K562 (cell line): ENCODE data around the gene SUDS3. TPM values are rescaled to one million over a fixed set of nuclear protein-coding genes. Genes with fewer than 3 reads are reported as not detected.
A peak's percentile ranks its signal among the peaks of the same experiment; 100 is the strongest.

Experiments
- FOXO4 ChIP-seq: fragments of 450-650 bp; formaldehyde crosslinking; IDR thresholded peaks from 2 replicates; pipeline ENCODE4 v1.4.0; 2020; ENCODE audit warnings: mild to moderate bottlenecking, moderate library complexity
- HNRNPH1 ChIP-seq: fragments of 200-400 bp; formaldehyde crosslinking; optimal IDR thresholded peaks from 2 replicates; pipeline ENCODE3; 2017; ENCODE audit warnings: low read depth, mild to moderate bottlenecking, low read length, moderate library complexity
- KLF10 ChIP-seq: fragments of 250-450 bp; sonication (Bioruptor Pico); IDR thresholded peaks from 2 replicates; pipeline ENCODE4 v1.6.1; 2021; ENCODE audit warnings: matching md5 sums
- NCOA1 ChIP-seq: fragments of 450-650 bp; IDR thresholded peaks from 2 replicates; pipeline ENCODE4 v1.6.1; 2016; ENCODE audit warnings: low read depth
- POLR2H ChIP-seq: IDR thresholded peaks from 2 replicates; pipeline ENCODE4 v1.6.1; 2016; ENCODE audit warnings: missing genetic modification characterization, low read depth, mild to moderate bottlenecking, control low read depth, missing compliant biosample characterization, moderate library complexity
- RBM17 ChIP-seq: fragments of 200-400 bp; formaldehyde crosslinking; IDR thresholded peaks from 2 replicates; pipeline ENCODE4 v1.6.1; 2017; ENCODE audit warnings: low read depth, mild to moderate bottlenecking, low read length, borderline replicate concordance
- ZNF780A ChIP-seq: fragments of 250-450 bp; sonication (Bioruptor Pico); IDR thresholded peaks from 2 replicates; pipeline ENCODE4 v1.5.0; 2021; ENCODE audit warnings: mild to moderate bottlenecking
- polyA plus RNA-seq, 8 experiments: library from polyadenylated mRNA; depleted of rRNA in 4 of 8; stranded (reverse) in 5 of 8; unstranded in 3 of 8; fragments of >200 nt; fragmentation: Nextera tagmentation in 2 of 8; fragmentation: Illumina TruSeq in 1 of 8; extraction: Ambion mirVana in 2 of 8; extraction: Trizol in 1 of 8; gene quantifications; 2 replicates each; pipeline versions ENCODE4 v1.2.1 to v1.2.3, GENCODE V29; 2011 to 2014; ENCODE audit warnings: inconsistent platforms in 1 of 8, missing spikeins in 1 of 8
- total RNA-seq, 7 experiments: library from RNA; depleted of rRNA in 6 of 7; stranded (reverse); fragments of >200 nt in 6 of 7; fragmentation: Illumina TruSeq in 2 of 7; extraction: Trizol in 2 of 7; gene quantifications; 2 replicates each; pipeline versions ENCODE4 v1.2.1 to v1.2.3, GENCODE V29; 2011 to 2021; ENCODE audit warnings: low replicate concordance in 1 of 7
- TF ChIP-seq, protein P1 (sequence below), 2 experiments: fragments of 450-650 bp; IDR thresholded peaks; 2 replicates each; pipeline ENCODE4 v1.6.1; 2016; ENCODE audit warnings: mild to moderate bottlenecking in 2 of 2, borderline replicate concordance in 1 of 2, low read depth in 1 of 2, moderate library complexity in 1 of 2
- TF ChIP-seq, protein P2 (sequence below): fragments of 250-450 bp; sonication (Bioruptor Pico); IDR thresholded peaks from 2 replicates; pipeline ENCODE4 v1.5.1; 2021; ENCODE audit warnings: mild to moderate bottlenecking
- TF ChIP-seq, protein P3 (sequence below): fragments of 450-650 bp; IDR thresholded peaks from 2 replicates; pipeline ENCODE4 v1.6.1; 2018; ENCODE audit not compliant: partially characterized antibody

Gene SUDS3
- total and polyA plus RNA-seq, 9 of the 15 experiments (the other 6 are each of a cell fraction or from before 2014, with no cell fraction given) = 6.6 to 30.5 (median 23.3) TPM

GRCh38 chr12:118357257-118358007, 18.9 kb upstream of the SUDS3 start (continued):
- peak; percentile 62 for TF ChIP-seq POLR2H (tag)
- TF ChIP-seq, protein P1, sequence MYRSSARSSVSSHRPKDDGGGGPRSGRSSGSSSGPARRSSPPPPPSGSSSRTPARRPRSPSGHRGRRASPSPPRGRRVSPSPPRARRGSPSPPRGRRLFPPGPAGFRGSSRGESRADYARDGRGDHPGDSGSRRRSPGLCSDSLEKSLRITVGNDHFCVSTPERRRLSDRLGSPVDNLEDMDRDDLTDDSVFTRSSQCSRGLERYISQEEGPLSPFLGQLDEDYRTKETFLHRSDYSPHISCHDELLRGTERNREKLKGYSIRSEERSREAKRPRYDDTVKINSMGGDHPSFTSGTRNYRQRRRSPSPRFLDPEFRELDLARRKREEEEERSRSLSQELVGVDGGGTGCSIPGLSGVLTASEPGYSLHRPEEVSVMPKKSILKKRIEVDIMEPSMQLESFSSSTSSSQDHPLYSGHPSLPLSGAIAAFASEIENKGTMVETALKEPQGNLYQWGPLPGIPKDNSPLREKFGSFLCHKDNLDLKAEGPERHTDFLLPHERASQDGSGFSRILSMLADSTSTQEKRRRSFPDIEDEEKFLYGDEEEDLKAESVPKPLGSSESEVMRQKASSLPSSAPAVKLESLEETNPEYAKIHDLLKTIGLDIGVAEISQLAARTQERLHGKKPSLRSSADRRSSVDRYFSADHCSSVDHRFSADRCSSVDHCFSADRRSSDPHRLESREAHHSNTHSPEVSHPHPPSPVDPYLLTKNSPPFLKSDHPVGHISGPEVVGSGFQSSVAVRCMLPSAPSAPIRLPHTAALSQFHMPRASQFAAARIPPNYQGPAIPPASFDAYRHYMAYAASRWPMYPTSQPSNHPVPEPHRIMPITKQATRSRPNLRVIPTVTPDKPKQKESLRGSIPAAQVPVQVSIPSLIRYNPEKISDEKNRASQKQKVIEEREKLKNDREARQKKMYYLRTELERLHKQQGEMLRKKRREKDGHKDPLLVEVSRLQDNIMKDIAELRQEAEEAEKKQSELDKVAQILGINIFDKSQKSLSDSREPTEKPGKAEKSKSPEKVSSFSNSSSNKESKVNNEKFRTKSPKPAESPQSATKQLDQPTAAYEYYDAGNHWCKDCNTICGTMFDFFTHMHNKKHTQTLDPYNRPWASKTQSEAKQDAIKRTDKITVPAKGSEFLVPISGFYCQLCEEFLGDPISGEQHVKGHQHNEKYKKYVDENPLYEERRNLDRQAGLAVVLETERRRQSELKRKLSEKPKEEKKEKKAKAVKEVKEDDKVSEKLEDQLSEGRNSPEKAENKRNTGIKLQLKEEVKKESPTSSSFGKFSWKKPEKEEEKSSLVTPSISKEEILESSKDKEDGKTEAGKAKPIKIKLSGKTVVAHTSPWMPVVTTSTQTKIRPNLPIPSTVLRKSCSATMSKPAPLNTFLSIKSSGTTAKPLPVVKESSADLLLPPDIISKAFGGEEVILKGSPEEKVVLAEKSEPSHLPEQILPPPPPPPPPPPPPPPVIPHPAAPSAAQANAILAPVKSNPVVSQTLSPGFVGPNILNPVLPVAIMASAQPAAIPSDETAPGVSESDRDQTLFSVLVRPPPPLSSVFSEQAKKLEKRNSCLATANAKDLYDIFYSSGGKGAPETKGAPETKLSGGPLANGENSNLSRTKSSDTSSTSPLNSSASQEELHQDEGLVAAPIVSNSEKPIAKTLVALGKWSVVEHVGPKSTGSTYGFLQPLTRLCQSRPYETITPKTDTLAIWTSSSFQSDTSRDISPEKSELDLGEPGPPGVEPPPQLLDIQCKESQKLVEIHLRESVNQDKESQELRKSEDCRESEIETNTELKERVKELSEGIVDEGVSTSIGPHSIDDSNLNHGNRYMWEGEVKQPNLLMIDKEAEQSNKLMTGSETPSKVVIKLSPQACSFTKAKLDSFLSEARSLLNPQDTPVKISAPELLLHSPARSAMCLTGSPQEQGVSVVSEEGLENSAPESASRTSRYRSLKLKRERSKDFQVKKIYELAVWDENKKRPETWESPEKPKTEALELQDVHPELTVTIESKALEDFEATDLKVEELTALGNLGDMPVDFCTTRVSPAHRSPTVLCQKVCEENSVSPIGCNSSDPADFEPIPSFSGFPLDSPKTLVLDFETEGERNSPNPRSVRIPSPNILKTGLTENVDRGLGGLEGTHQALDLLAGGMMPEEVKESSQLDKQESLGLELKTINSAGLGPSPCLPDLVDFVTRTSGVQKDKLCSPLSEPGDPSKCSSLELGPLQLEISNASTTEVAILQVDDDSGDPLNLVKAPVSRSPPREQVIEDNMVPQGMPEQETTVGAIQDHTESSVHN (IDR thresholded peaks at IDR 0.05; ENCODE audit: borderline replicate concordance in 1 of 2, low read depth in 1 of 2) = peak in 1 of 2 experiments; percentile 68; a peak in 3 of 4 replicates
- TF ChIP-seq, protein P2, sequence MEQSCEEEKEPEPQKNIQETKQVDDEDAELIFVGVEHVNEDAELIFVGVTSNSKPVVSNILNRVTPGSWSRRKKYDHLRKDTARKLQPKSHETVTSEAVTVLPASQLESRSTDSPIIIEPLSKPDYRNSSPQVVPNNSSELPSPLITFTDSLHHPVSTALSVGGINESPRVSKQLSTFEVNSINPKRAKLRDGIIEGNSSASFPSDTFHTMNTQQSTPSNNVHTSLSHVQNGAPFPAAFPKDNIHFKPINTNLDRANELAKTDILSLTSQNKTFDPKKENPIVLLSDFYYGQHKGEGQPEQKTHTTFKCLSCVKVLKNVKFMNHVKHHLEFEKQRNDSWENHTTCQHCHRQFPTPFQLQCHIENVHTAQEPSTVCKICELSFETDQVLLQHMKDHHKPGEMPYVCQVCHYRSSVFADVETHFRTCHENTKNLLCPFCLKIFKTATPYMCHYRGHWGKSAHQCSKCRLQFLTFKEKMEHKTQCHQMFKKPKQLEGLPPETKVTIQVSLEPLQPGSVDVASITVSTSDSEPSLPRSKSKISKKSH (CRISPR knock-in tag) = no peak
- TF ChIP-seq RBM17 = no peak
- no peak for TF ChIP-seq NCOA1
- TF ChIP-seq ZNF780A (CRISPR knock-in tag) = no peak
- TF ChIP-seq HNRNPH1 = no peak
- TF ChIP-seq, protein P3, sequence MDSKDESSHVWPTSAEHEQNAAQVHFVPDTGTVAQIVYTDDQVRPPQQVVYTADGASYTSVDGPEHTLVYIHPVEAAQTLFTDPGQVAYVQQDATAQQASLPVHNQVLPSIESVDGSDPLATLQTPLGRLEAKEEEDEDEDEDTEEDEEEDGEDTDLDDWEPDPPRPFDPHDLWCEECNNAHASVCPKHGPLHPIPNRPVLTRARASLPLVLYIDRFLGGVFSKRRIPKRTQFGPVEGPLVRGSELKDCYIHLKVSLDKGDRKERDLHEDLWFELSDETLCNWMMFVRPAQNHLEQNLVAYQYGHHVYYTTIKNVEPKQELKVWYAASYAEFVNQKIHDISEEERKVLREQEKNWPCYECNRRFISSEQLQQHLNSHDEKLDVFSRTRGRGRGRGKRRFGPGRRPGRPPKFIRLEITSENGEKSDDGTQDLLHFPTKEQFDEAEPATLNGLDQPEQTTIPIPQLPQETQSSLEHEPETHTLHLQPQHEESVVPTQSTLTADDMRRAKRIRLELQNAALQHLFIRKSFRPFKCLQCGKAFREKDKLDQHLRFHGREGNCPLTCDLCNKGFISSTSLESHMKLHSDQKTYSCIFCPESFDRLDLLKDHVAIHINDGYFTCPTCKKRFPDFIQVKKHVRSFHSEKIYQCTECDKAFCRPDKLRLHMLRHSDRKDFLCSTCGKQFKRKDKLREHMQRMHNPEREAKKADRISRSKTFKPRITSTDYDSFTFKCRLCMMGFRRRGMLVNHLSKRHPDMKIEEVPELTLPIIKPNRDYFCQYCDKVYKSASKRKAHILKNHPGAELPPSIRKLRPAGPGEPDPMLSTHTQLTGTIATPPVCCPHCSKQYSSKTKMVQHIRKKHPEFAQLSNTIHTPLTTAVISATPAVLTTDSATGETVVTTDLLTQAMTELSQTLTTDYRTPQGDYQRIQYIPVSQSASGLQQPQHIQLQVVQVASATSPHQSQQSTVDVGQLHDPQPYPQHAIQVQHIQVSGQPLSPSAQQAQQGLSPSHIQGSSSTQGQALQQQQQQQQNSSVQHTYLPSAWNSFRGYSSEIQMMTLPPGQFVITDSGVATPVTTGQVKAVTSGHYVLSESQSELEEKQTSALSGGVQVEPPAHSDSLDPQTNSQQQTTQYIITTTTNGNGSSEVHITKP = peak; percentile 14
- TF ChIP-seq KLF10 = no peak
- TF ChIP-seq FOXO4 (CRISPR knock-in tag) = no peak
